ENCODE data around the gene TLCD3A.

DNA sequence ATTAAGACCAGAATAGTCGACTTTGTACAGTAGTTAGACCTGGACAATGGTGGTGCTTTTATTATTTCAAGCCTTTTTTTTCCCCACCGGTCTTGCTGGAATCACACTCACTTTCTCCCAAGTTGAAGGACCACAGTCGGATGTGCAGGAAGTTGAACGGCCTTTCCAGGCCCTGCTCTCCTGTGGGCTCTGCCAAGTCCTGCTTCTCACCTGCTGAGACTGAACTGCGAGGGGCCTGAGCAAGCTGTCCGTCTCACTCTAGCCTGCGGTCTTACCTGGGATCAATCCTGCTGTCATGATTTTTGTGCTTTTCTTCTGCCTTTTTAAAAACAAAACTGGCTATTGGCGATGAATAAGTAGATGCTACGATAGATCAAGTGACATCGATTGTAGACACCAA, 1.3 kb downstream of the TLCD3A start:
- TF ChIP-seq, protein P1, sequence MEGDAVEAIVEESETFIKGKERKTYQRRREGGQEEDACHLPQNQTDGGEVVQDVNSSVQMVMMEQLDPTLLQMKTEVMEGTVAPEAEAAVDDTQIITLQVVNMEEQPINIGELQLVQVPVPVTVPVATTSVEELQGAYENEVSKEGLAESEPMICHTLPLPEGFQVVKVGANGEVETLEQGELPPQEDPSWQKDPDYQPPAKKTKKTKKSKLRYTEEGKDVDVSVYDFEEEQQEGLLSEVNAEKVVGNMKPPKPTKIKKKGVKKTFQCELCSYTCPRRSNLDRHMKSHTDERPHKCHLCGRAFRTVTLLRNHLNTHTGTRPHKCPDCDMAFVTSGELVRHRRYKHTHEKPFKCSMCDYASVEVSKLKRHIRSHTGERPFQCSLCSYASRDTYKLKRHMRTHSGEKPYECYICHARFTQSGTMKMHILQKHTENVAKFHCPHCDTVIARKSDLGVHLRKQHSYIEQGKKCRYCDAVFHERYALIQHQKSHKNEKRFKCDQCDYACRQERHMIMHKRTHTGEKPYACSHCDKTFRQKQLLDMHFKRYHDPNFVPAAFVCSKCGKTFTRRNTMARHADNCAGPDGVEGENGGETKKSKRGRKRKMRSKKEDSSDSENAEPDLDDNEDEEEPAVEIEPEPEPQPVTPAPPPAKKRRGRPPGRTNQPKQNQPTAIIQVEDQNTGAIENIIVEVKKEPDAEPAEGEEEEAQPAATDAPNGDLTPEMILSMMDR (IDR thresholded peaks at IDR 0.05; ENCODE audit: low read depth, low read length, poor library complexity, severe bottlenecking): no peak
- TF ChIP-seq EZH2phosphoT487 (IDR thresholded peaks at IDR 0.05; ENCODE audit: borderline replicate concordance, low read length): no peak

Measured in DOHH2 (cell line).